KMS-11 (cell line): ENCODE results near the gene FBLN1.

Experiments used
- H2AFZ ChIP-seq: fragments of 200-600 bp; sonication (generic); 2 replicates; pipeline ENCODE4 v1.6.1; 2016; ENCODE audit warnings: antibody characterized with exemption, mixed run types, low read depth
- H3K27ac ChIP-seq: fragments of 200-600 bp; sonication (generic); 2 replicates; pipeline ENCODE4 v1.6.1; 2016; ENCODE audit warnings: mild to moderate bottlenecking, mixed run types
- H3K27me3 ChIP-seq: fragments of 200-600 bp; sonication (generic); 2 replicates; pipeline ENCODE4 v1.6.1; 2017; ENCODE audit warnings: mild to moderate bottlenecking, low read depth, mixed run types, moderate library complexity; ENCODE audit not compliant: insufficient read depth
- H3K36me3 ChIP-seq: fragments of 200-600 bp; sonication (generic); 2 replicates; pipeline ENCODE4 v1.6.1; 2017; ENCODE audit warnings: mild to moderate bottlenecking, mixed run types; ENCODE audit not compliant: insufficient read depth
- H3K4me1 ChIP-seq: fragments of 200-600 bp; sonication (generic); 2 replicates; pipeline ENCODE4 v1.6.1; 2016; ENCODE audit warnings: mild to moderate bottlenecking, low read depth, mixed run types; ENCODE audit not compliant: poor library complexity, severe bottlenecking
- H3K4me2 ChIP-seq: fragments of 200-600 bp; sonication (generic); 2 replicates; pipeline ENCODE4 v1.7.0; 2016; ENCODE audit warnings: mild to moderate bottlenecking, mixed run types
- H3K4me3 ChIP-seq: fragments of 200-600 bp; sonication (generic); IDR thresholded peaks from 2 replicates; pipeline ENCODE4 v1.6.1; 2017; ENCODE audit warnings: low read depth, low read length, mixed read lengths; ENCODE audit not compliant: insufficient read depth
- H3K79me2 ChIP-seq: fragments of 200-600 bp; sonication (generic); 2 replicates; pipeline ENCODE4 v1.6.1; 2016; ENCODE audit warnings: low read depth, mixed run types; ENCODE audit not compliant: insufficient read depth
- H3K9ac ChIP-seq: fragments of 200-600 bp; sonication (generic); 2 replicates; pipeline ENCODE4 v1.6.1; 2016; ENCODE audit warnings: mild to moderate bottlenecking, mixed run types
- H4K20me1 ChIP-seq: fragments of 200-600 bp; sonication (generic); 2 replicates; pipeline ENCODE4 v1.6.1; 2016; ENCODE audit warnings: mild to moderate bottlenecking, mixed run types; ENCODE audit not compliant: insufficient read depth
- CTCF ChIP-seq: fragments of 200-600 bp; sonication (generic); conservative IDR thresholded peaks from 2 replicates; pipeline ENCODE4 v1.6.1; 2017; ENCODE audit warnings: low read depth, mild to moderate bottlenecking, antibody characterized with exemption, low read length, moderate library complexity, mixed read lengths

The FBLN1 gene

DNA sequence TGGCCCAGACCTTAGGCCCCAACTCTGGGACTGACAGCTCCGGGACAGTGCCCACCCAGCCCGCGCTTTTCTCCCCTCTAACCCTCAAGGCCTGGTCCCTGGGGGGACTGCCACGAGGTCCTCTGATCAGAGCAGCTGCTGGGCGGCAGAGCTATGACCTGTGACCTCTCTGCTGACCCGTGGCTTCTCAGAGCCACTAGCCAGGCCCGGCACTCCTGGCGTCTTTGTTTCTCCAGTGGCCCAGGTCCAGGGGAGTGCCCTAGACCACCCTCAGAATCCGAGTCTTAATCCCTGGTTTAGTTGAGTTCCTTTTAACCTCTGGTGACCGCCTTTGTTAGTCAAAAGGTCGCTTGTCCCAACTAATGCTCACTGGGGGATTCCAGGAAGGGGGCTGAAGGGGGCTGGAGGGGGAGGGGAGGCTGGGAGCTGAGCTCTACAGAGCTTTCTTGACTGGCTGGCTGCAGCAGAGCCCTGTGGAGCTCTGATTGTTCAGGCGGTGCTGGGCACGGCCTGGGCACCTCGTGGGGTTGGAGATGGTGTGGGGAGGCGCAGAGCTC, 1.2 kb downstream of the FBLN1 start:
- H3K27me3 ChIP-seq = peaks cover 31% of the 10 kb centered on the region
- no peak overlapping the region for H3K27ac ChIP-seq
- H3K9ac ChIP-seq = no peak overlapping the region
- H3K4me2 ChIP-seq = no peak overlapping the region
- H4K20me1 ChIP-seq = no peaks in the 10 kb centered on the region
- TF ChIP-seq CTCF = no peak
- H3K36me3 ChIP-seq = no peaks in the 10 kb centered on the region
- no peaks in the 10 kb centered on the region for H3K79me2 ChIP-seq
- no peak overlapping the region for H2AFZ ChIP-seq
- H3K4me3 ChIP-seq = no peak overlapping the region
- no peaks in the 10 kb centered on the region for H3K4me1 ChIP-seq

GRCh38 chr22:45504373-45505341, 2.0 kb downstream of the FBLN1 start:
- H3K4me1 ChIP-seq = no peaks in the 10 kb centered on the region
- H3K4me3 ChIP-seq = no peak overlapping the region
- H3K4me2 ChIP-seq = no peak overlapping the region
- no peak overlapping the region for H3K9ac ChIP-seq
- no peaks in the 10 kb centered on the region for H3K79me2 ChIP-seq
- peaks cover 31% of the 10 kb centered on the region for H3K27me3 ChIP-seq
- H3K27ac ChIP-seq = no peak overlapping the region
- no peaks in the 10 kb centered on the region for H4K20me1 ChIP-seq
- TF ChIP-seq CTCF = no peak
- no peaks in the 10 kb centered on the region for H3K36me3 ChIP-seq
- H2AFZ ChIP-seq = no peak overlapping the region

GRCh38 chr22:45505991-45506747, 3.5 kb downstream of the FBLN1 start:
- H3K79me2 ChIP-seq = no peaks in the 10 kb centered on the region
- no peak for TF ChIP-seq CTCF
- H3K4me1 ChIP-seq = no peaks in the 10 kb centered on the region
- H3K4me2 ChIP-seq = no peak overlapping the region
- no peak overlapping the region for H2AFZ ChIP-seq
- H3K27me3 ChIP-seq = peaks cover 38% of the 10 kb centered on the region
- no peaks in the 10 kb centered on the region for H4K20me1 ChIP-seq
- no peak overlapping the region for H3K9ac ChIP-seq
- H3K4me3 ChIP-seq = no peak overlapping the region
- no peak overlapping the region for H3K27ac ChIP-seq
- H3K36me3 ChIP-seq = no peaks in the 10 kb centered on the region

DNA sequence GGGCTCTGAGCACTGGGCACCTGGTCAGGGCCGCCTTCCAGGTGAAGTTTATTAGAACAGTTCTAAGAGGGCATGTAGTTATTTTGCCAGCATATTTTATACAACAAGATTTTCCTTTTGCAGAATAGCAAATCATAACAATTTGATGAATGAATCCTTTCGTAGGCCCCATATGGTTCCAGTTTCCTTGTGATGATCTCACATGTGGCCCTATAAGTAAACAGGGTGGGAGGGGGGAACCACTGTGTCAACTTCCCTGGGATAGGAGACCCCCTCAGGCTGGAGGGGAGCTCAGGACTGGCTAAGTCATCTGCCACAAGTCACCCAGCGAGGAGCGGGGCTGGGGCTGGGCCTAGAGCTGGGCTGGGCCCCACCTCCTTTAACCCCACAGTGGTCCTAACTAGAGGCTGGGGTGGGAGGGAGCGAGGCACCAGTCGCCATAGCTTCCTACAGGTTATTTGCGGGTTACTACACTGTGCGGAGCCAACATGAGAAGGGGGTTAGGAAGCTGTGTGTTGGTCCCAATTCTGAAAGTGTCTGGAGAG, 4.2 kb downstream of the FBLN1 start:
- no peaks in the 10 kb centered on the region for H3K4me1 ChIP-seq
- no peak overlapping the region for H3K4me3 ChIP-seq
- no peaks in the 10 kb centered on the region for H3K79me2 ChIP-seq
- TF ChIP-seq CTCF = no peak
- H4K20me1 ChIP-seq = no peaks in the 10 kb centered on the region
- H3K36me3 ChIP-seq = no peaks in the 10 kb centered on the region
- H2AFZ ChIP-seq = no peak overlapping the region
- no peak overlapping the region for H3K27ac ChIP-seq
- H3K9ac ChIP-seq = no peak overlapping the region
- no peak overlapping the region for H3K4me2 ChIP-seq
- H3K27me3 ChIP-seq = peaks cover 45% of the 10 kb centered on the region
